ENCODE results near the gene NRDE2.

GRCh38 chr14:90368946-90369721 lies 37.4 kb upstream of the NRDE2 start:
- TF ChIP-seq CTCF (conservative IDR thresholded peaks at IDR 0.05; ENCODE audit: low read depth, low read length) (0 out of 2 replicates have a peak, but pooled peaks have one; percentile 16), POLR2A (IDR thresholded peaks at IDR 0.05; ENCODE audit: low read depth, low read length) (no peak), MAFK (IDR thresholded peaks at IDR 0.05; ENCODE audit: low read depth, low read length) (no peak), RAD21 (IDR thresholded peaks at IDR 0.05; ENCODE audit: low read length) (no peak), RCOR1 (IDR thresholded peaks at IDR 0.05; ENCODE audit: insufficient replicate concordance, low read length) (no peak), USF2 (IDR thresholded peaks at IDR 0.05; ENCODE audit: low read depth, low read length) (no peak), MXI1 (IDR thresholded peaks at IDR 0.05; ENCODE audit: borderline replicate concordance, low read depth, low read length) (no peak), MAZ (IDR thresholded peaks at IDR 0.05; ENCODE audit: borderline replicate concordance, low read depth, low read length) (no peak)

Measured in IMR-90 (cell line).